DOHH2 (cell line): ENCODE measurements around the gene RING1.

Source experiments
- H3F3A ChIP-seq: fragments of 200-600 bp; sonication (generic), shearing (Covaris generic); 2 replicates; pipeline ENCODE4 v1.6.0; 2016; ENCODE audit warnings: antibody characterized with exemption, mild to moderate bottlenecking; ENCODE audit not compliant: control insufficient read depth, insufficient read depth
- H3K27ac ChIP-seq: fragments of 200-600 bp; sonication (generic); 2 replicates; pipeline ENCODE4 v1.5.1; 2014; ENCODE audit warnings: low read depth, mild to moderate bottlenecking, low read length, moderate library complexity
- H3K27me3 ChIP-seq: fragments of 200-600 bp; sonication (generic); 2 replicates; pipeline ENCODE4 v1.6.1; 2014; ENCODE audit warnings: mild to moderate bottlenecking, low read length, mixed read lengths; ENCODE audit not compliant: control insufficient read depth
- H3K36me3 ChIP-seq: fragments of 200-600 bp; sonication (generic); 2 replicates; pipeline ENCODE4 v1.6.1; 2014; ENCODE audit warnings: mild to moderate bottlenecking, low read length, moderate library complexity, mixed read lengths; ENCODE audit not compliant: control insufficient read depth
- H3K4me1 ChIP-seq: fragments of 200-600 bp; sonication (generic); 2 replicates; pipeline ENCODE4 v1.6.1; 2014; ENCODE audit warnings: mild to moderate bottlenecking, low read length, mixed read lengths; ENCODE audit not compliant: control insufficient read depth
- H3K4me2 ChIP-seq: fragments of 200-600 bp; sonication (generic); 2 replicates; pipeline ENCODE4 v1.6.0; 2014; ENCODE audit warnings: mild to moderate bottlenecking, low read length, moderate library complexity
- H3K4me3 ChIP-seq: fragments of 200-600 bp; sonication (generic); 2 replicates; pipeline ENCODE4 v1.5.1; 2014; ENCODE audit warnings: mild to moderate bottlenecking, low read length, mixed read lengths
- H3K79me2 ChIP-seq: fragments of 200-600 bp; sonication (generic); 2 replicates; pipeline ENCODE4 v1.6.1; 2014; ENCODE audit warnings: mild to moderate bottlenecking, low read length, mixed read lengths; ENCODE audit not compliant: control insufficient read depth
- H3K9me2 ChIP-seq: fragments of 200-600 bp; sonication (generic); replicated peaks from 2 replicates; pipeline ENCODE4 v1.6.1; 2014; ENCODE audit warnings: mild to moderate bottlenecking, low read length, mixed read lengths; ENCODE audit not compliant: control insufficient read depth
- H3K9me3 ChIP-seq: fragments of 200-600 bp; sonication (generic); 2 replicates; pipeline ENCODE4 v1.6.1; 2014; ENCODE audit warnings: antibody characterized with exemption, low read length, mixed read lengths; ENCODE audit not compliant: control insufficient read depth, insufficient read depth
- H4K20me1 ChIP-seq: fragments of 200-600 bp; sonication (generic); 2 replicates; pipeline ENCODE4 v1.6.0; 2014; ENCODE audit warnings: low read depth, mild to moderate bottlenecking, antibody characterized with exemption, low read length, moderate library complexity; ENCODE audit not compliant: control insufficient read depth, insufficient read depth
- EZH2phosphoT487 ChIP-seq: fragments of 200-600 bp; sonication (generic); IDR thresholded peaks from 2 replicates; pipeline ENCODE4 v1.6.1; 2017; ENCODE audit warnings: borderline replicate concordance, mild to moderate bottlenecking, antibody characterized with exemption, low read length, moderate library complexity, mixed read lengths
- TF ChIP-seq, protein P1 (sequence below): fragments of 200-600 bp; sonication (generic); IDR thresholded peaks from one replicate; pipeline ENCODE4 v1.5.1; 2014; ENCODE audit warnings: antibody characterized with exemption, mild to moderate bottlenecking, low read depth, low read length; ENCODE audit not compliant: poor library complexity, severe bottlenecking

Gene RING1

DNA sequence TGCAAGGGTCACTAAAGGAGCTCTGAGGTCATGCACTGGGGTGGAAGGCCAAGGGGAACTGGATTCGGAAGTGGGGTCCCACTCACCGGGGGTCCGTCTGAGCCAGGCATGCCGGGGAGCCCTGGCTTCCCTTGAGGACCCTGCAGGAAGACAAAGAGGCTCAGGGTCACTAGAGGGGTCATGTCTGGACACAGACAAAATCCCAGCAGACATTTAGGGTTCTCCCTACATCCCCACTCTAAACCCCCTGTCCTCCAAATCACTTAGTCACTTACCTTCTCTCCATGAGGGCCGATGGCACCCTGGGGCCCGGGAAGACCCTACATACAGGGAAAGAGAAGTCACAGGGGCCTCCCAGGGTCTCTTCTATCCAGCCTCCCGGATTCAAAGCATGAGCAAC is 31.4 kb upstream of the RING1 start:
- no peak overlapping the region for H3K27ac ChIP-seq
- no peak overlapping the region for H3K4me3 ChIP-seq
- H3K9me3 ChIP-seq = no peaks in the 10 kb centered on the region
- H3F3A ChIP-seq = no peaks in the 10 kb centered on the region
- no peak for TF ChIP-seq EZH2phosphoT487
- TF ChIP-seq, protein P1, sequence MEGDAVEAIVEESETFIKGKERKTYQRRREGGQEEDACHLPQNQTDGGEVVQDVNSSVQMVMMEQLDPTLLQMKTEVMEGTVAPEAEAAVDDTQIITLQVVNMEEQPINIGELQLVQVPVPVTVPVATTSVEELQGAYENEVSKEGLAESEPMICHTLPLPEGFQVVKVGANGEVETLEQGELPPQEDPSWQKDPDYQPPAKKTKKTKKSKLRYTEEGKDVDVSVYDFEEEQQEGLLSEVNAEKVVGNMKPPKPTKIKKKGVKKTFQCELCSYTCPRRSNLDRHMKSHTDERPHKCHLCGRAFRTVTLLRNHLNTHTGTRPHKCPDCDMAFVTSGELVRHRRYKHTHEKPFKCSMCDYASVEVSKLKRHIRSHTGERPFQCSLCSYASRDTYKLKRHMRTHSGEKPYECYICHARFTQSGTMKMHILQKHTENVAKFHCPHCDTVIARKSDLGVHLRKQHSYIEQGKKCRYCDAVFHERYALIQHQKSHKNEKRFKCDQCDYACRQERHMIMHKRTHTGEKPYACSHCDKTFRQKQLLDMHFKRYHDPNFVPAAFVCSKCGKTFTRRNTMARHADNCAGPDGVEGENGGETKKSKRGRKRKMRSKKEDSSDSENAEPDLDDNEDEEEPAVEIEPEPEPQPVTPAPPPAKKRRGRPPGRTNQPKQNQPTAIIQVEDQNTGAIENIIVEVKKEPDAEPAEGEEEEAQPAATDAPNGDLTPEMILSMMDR = no peak
- H3K4me1 ChIP-seq = peaks cover 2% of the 10 kb centered on the region; the same call in 1 of the 2 replicates
- no peaks in the 10 kb centered on the region for H4K20me1 ChIP-seq
- H3K27me3 ChIP-seq = peaks cover 19% of the 10 kb centered on the region
- no peaks in the 10 kb centered on the region for H3K79me2 ChIP-seq
- no peaks in the 10 kb centered on the region for H3K36me3 ChIP-seq
- no peaks in the 10 kb centered on the region for H3K9me2 ChIP-seq
- no peak overlapping the region for H3K4me2 ChIP-seq

DNA sequence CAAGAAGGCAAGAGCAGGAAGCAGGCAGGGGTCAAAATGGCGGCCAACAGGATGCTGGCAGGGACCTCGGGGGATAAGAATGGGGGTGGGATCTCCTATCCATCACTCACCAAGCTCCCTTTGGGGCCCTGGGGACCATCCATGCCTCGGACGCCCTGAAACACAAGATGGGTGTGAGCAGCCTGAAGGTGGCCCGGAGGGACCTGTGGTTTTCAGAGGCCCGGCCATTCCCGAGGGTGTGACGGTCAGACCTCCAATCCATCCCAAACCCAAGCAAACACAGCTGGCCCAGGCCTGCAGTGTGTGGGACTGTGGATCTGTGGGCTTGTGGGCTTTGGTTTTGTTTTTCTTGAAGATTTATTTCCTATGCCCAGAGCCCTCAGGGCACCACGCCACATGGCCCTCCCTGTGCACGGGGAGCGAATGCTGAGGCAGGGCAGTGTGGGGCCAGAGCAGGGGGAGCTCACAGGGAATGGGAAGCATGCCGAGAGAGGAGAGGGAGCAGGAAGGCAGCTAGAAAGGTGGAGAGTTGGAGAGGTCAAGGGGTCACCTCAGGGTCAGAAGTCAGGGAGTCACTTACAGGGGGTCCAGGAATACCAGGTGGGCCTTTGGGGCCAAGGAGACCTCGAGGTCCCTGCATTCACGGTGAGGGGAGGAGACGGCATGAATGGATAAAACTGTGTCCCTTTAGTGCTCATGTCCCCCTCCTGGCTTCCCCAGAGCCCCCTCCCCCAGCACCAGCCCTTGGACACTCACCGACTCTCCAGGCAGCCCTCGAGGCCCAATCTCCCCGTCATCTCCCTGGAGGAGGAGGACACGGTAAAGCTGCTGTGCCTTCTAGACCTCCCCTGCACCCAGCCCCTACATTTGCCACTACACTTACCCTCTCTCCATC is 30.5 kb upstream of the RING1 start:
- H3K79me2 ChIP-seq = no peaks in the 10 kb centered on the region
- H3F3A ChIP-seq = no peaks in the 10 kb centered on the region
- H3K4me1 ChIP-seq = peaks cover 4% of the 10 kb centered on the region
- TF ChIP-seq EZH2phosphoT487 = no peak
- TF ChIP-seq, protein P1 = no peak
- H3K9me3 ChIP-seq = peaks cover 2% of the 10 kb centered on the region; the same call in 1 of the 2 replicates
- no peaks in the 10 kb centered on the region for H3K36me3 ChIP-seq
- H3K4me3 ChIP-seq = no peak overlapping the region
- H3K4me2 ChIP-seq = no peak overlapping the region
- no peaks in the 10 kb centered on the region for H3K9me2 ChIP-seq
- H4K20me1 ChIP-seq = no peaks in the 10 kb centered on the region
- H3K27me3 ChIP-seq = peaks cover 19% of the 10 kb centered on the region
- no peak overlapping the region for H3K27ac ChIP-seq

DNA sequence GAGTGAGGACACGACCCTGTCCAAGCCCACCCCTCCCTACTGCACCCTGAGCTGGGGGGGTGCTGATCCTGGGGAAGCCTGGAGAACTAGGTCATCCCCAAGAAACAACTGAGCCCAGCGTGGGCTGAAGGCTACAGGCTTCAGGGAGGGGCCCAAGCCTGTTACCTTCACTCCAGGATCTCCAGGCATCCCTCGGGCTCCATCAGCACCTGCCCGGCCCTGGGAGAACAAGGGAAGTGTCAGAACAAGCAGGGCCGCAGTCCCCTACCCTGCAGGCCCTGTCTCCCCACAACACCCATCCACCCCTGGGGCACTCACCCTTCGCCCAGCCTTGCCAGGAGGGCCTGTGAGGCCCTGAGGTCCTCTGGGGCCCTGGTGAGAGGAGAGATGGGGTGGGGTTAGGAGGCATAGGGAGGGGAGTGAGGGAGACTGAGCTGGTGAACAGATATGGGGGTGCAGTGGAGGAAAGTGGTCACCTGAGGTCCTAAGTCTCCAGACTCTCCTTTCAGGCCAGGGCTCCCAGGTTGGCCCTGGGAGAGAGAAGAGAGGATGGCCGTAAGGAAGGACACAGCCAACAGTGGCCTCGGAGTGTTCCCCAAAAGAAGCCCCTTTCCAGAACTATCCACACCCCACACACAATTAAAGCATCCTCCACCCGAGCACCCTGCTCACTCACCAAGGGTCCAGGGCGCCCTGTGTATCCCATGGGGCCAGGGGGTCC is 29.4 kb upstream of the RING1 start:
- Histone ChIP-seq H3K9me3 (peaks cover 13% of the 10 kb centered on the region), H3F3A (no peaks in the 10 kb centered on the region), H3K4me3 (no peak overlapping the region), H3K36me3 (peaks cover 9% of the 10 kb centered on the region), H3K27me3 (peaks cover 15% of the 10 kb centered on the region), H3K9me2 (no peaks in the 10 kb centered on the region), H3K4me1 (peaks cover 12% of the 10 kb centered on the region), H4K20me1 (no peaks in the 10 kb centered on the region), H3K79me2 (no peaks in the 10 kb centered on the region), H3K4me2 (no peak overlapping the region), H3K27ac (no peak overlapping the region)
- TF ChIP-seq, protein P1 = no peak
- TF ChIP-seq EZH2phosphoT487 = no peak
